Thyroid gland (tissue), 4 donors: ENCODE data around the gene PCYT2. TPM values are rescaled to one million over a fixed set of nuclear protein-coding genes. Genes with fewer than 3 reads are reported as not detected.

ENCODE experiments used
- DNase-seq, 2 donors: peaks; one replicate each; pipeline ENCODE4 v3.0.0-alpha.2; 2019
- H3K27ac ChIP-seq, 3 donors: fragments of 200-600 bp; sonication (generic); 1 replicate in 2 of 3; 2 replicates in 1 of 3; pipeline ENCODE4 v1.5.1; 2016 to 2019; ENCODE audit warnings: mild to moderate bottlenecking in 1 of 3, moderate library complexity in 1 of 3
- H3K27me3 ChIP-seq: fragments of 200-600 bp; sonication (generic); one replicate; pipeline ENCODE4 v1.5.1; 2019
- H3K36me3 ChIP-seq, 2 donors: fragments of 200-600 bp; sonication (generic); one replicate each; pipeline ENCODE4 v1.5.1; 2016 to 2019
- H3K4me1 ChIP-seq, 2 donors: fragments of 200-600 bp; sonication (generic); one replicate each; pipeline ENCODE4 v1.5.1; 2017 to 2019
- H3K4me3 ChIP-seq, 3 donors: fragments of 200-600 bp; sonication (generic); replicated peaks in 1 of 3; 1 replicate in 2 of 3; 2 replicates in 1 of 3; pipeline ENCODE4 v1.5.1; 2016; ENCODE audit warnings: mild to moderate bottlenecking in 1 of 3
- H3K9me3 ChIP-seq: fragments of 200-600 bp; sonication (generic); one replicate; pipeline ENCODE4 v1.5.1; 2017
- POLR2A ChIP-seq, 2 donors: fragments of 450-650 bp; IDR thresholded peaks; one replicate each; pipeline ENCODE4 v1.6.1; 2017; ENCODE audit warnings: antibody characterized with exemption in 2 of 2, mild to moderate bottlenecking in 2 of 2, moderate library complexity in 1 of 2
- WGBS, 2 donors: methylation state at CpG; one replicate each; pipeline ENCODE4 v1.1.5; 2017; 5-methylcytosine and 5-hydroxymethylcytosine counted together
- intact Hi-C: fragments of 100-400 bp; cut with DNase I; formaldehyde crosslinking; loops from one replicate; pipeline ENCODE4 v1.15.1; 2023
- total RNA-seq, 4 donors: library from RNA; depleted of rRNA; stranded (reverse); fragments of >200 nt; gene quantifications; one replicate each; pipeline ENCODE4 v1.2.3, GENCODE V29; 2016
- TF ChIP-seq, protein P1 (sequence below), 6 experiments: fragments of 200-600 bp in 3 of 6; fragments of 450-650 bp in 3 of 6; sonication (generic) in 3 of 6; IDR thresholded peaks; one replicate each; pipeline ENCODE4 v1.5.1; 2016 to 2019; ENCODE audit warnings: antibody characterized with exemption in 6 of 6, mild to moderate bottlenecking in 2 of 6, inconsistent platforms in 1 of 6, moderate library complexity in 1 of 6

The PCYT2 gene
- total RNA-seq, 4 donors from 2014 or later: 30.4 to 36.5 (median 34.2) TPM

DNA sequence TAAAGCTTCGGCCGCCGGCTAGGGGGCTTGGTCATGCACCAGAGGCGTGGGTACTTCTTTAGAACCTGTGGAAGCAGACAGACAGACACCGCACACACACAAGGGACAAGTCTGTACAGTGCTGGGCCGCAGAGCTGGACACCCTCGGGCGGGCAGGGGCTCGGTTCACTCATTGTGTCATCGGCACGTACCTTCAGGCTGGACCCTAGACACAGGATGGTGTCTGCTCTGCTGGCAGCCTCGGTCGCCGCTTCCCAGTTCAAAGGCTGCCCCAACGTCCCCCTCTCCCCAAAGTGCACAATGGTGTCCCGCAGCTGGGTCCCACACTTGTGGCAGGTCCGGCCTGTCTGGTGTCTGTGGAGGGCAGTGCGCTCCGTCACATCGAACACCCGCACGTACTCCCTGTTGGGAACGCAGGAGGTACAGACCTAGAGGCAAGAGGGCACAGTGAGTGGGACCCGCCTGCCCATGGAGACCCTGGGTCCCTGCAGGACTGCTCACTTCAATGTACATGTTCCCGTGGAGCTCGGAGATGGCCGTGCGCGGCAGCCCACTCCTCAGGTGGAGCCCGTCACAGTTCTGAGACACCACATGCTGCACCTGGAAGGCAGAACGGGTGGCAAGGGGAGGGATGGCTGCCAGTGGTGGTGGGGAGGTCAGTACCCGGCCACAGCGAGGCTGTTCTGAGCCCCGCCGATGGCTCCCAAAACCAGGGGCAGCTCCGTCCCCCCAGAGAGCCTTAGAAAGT, 3.1 kb upstream of the PCYT2 start:
- Histone ChIP-seq H3K4me1 (peaks cover 24 to 33% of the 10 kb centered on the region in 2 donors), H3K4me3 (no peak overlapping the region), H3K36me3 (peaks cover 24 to 27% of the 10 kb centered on the region in 2 donors), H3K27ac (no peak overlapping the region), H3K9me3 (no peaks in the 10 kb centered on the region), H3K27me3 (no peaks in the 10 kb centered on the region)
- no peak for DNase-seq
- no peak for TF ChIP-seq POLR2A (IDR thresholded peaks at IDR 0.05)
- intact Hi-C loops: no loop called here
- 96% methylated on average over 24 to 26 of the region's 36 CpGs for WGBS, 2 donors

DNA sequence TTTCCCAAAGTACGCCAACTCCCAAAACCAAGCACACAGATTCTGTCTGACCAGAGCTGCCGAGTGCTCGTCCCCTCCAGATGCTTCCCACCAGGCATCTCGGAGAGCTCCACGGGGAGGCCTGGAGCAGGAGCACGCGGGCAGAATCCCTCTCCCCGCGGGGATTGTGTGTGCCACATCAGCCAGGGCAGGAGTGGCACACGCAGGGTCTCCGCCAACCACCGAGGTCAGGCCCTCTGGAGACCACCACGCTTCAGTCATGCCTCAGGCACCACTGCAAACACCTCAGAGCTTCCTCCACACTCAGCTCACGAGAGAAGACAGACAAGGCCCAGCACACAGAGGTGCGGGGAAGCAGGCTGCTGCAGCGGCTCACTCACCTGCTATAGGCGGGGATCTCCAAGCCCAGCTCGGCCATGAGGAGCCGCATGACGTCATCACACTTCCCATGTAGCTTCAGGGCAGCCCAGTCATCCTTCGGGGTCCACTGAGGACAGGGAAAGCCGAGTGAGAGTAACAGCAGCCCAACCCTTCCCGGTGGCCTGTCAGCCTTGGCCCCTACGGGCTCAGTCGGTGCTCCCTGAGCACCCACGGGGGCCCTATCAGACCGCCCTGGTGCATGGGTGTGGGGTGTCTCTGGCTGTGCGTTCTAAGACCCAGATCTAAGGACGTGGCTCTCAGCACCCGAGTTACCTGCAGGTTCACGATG, 2.3 kb upstream of the PCYT2 start:
- intact Hi-C loops: no loop called here
- H3K9me3 ChIP-seq: no peaks in the 10 kb centered on the region
- no peak for TF ChIP-seq POLR2A (IDR thresholded peaks at IDR 0.05)
- TF ChIP-seq, protein P1, sequence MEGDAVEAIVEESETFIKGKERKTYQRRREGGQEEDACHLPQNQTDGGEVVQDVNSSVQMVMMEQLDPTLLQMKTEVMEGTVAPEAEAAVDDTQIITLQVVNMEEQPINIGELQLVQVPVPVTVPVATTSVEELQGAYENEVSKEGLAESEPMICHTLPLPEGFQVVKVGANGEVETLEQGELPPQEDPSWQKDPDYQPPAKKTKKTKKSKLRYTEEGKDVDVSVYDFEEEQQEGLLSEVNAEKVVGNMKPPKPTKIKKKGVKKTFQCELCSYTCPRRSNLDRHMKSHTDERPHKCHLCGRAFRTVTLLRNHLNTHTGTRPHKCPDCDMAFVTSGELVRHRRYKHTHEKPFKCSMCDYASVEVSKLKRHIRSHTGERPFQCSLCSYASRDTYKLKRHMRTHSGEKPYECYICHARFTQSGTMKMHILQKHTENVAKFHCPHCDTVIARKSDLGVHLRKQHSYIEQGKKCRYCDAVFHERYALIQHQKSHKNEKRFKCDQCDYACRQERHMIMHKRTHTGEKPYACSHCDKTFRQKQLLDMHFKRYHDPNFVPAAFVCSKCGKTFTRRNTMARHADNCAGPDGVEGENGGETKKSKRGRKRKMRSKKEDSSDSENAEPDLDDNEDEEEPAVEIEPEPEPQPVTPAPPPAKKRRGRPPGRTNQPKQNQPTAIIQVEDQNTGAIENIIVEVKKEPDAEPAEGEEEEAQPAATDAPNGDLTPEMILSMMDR (IDR thresholded peaks at IDR 0.05): no peak
- H3K36me3 ChIP-seq: peaks cover 24 to 27% of the 10 kb centered on the region in 2 donors
- no peak for DNase-seq
- WGBS, 2 donors: 91 to 99% methylated on average over 21 to 28 of the region's 31 CpGs
- no peak overlapping the region for H3K27ac ChIP-seq
- H3K4me1 ChIP-seq: peaks cover 24 to 35% of the 10 kb centered on the region in 2 donors
- no peak overlapping the region for H3K4me3 ChIP-seq
- no peaks in the 10 kb centered on the region for H3K27me3 ChIP-seq

- no peaks in the 10 kb centered on the region for H3K27me3 ChIP-seq
- DNase-seq: no peak
- peaks cover 24 to 30% of the 10 kb centered on the region in 2 donors for H3K4me1 ChIP-seq
- TF ChIP-seq, protein P1 (IDR thresholded peaks at IDR 0.05): no peak
- TF ChIP-seq POLR2A (IDR thresholded peaks at IDR 0.05): no peak
- intact Hi-C loops: no loop called here
- H3K9me3 ChIP-seq: no peaks in the 10 kb centered on the region
- 95 to 97% methylated on average over 30 to 31 of the region's 32 CpGs for WGBS, 2 donors
- H3K4me3 ChIP-seq: no peak overlapping the region
- no peak overlapping the region for H3K27ac ChIP-seq
- H3K36me3 ChIP-seq: peaks cover 24 to 27% of the 10 kb centered on the region in 2 donors
Observed at GRCh38 chr17:81912441-81913309, 1.5 kb upstream of the PCYT2 start.

- 88 to 89% methylated on average over 19 of the region's 19 CpGs for WGBS, 2 donors
- Histone ChIP-seq H3K4me1 (peaks cover 19 to 24% of the 10 kb centered on the region in 2 donors), H3K27me3 (no peaks in the 10 kb centered on the region), H3K9me3 (no peaks in the 10 kb centered on the region), H3K36me3 (peaks cover 24 to 32% of the 10 kb centered on the region in 2 donors), H3K27ac (peak overlapping the region in 1 of 3 donors; percentile 36), H3K4me3 (no peak overlapping the region)
- no peak for TF ChIP-seq POLR2A (IDR thresholded peaks at IDR 0.05)
- intact Hi-C loops: no loop called here
- DNase-seq: no peak
Observed at GRCh38 chr17:81911969-81912368, 770 bp upstream of the PCYT2 start.

- TF ChIP-seq, protein P1 (IDR thresholded peaks at IDR 0.05): no peak
- no peak for TF ChIP-seq POLR2A (IDR thresholded peaks at IDR 0.05)
- Histone ChIP-seq H3K27me3 (no peaks in the 10 kb centered on the region), H3K4me1 (peaks cover 14 to 19% of the 10 kb centered on the region in 2 donors), H3K27ac (peak overlapping the region in 1 of 3 donors; percentile 24), H3K36me3 (peaks cover 24 to 32% of the 10 kb centered on the region in 2 donors), H3K4me3 (peak overlapping the region; percentile 55 to 69 (median 68)), H3K9me3 (no peaks in the 10 kb centered on the region)
- WGBS, 2 donors: 0 to 2% methylated on average over 1 to 11 of the region's 55 CpGs
- intact Hi-C loops: no loop called here
- peak in 1 of 2 donors; percentile 35 for DNase-seq
Observed at GRCh38 chr17:81910840-81911276, 341 bp downstream of the PCYT2 start.
